Measurements from ENCODE around the gene SPATA12.

The SPATA12 gene

DNA sequence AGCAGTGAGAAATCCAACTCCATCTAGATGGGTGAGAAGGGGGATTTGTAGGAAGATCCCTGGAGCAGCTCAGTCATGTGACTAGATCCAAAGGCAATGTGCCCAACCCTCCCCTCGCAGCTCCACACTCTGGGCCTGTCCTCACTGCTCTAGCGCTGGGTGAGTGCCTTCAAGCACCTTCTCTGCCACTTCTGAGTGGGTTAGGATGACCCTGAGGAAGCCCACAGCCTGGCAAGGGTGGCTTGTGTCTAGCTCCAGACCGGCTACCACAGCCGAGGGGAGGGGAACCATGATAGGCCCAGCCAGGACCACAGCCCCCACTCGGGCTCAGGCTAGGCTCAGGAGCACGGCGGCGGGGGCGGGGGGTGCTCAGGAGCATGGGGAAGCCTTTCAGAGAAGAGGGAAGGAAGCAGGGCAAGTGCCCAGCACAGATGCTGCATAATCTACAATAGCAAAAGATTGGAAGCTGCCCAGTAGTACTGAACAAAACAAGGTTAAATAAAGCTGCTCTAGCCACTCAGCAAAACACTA lies 1.7 kb downstream of the SPATA12 start:
- no peaks in the 10 kb centered on the region for H3K36me3 ChIP-seq
- TF ChIP-seq, protein P1, sequence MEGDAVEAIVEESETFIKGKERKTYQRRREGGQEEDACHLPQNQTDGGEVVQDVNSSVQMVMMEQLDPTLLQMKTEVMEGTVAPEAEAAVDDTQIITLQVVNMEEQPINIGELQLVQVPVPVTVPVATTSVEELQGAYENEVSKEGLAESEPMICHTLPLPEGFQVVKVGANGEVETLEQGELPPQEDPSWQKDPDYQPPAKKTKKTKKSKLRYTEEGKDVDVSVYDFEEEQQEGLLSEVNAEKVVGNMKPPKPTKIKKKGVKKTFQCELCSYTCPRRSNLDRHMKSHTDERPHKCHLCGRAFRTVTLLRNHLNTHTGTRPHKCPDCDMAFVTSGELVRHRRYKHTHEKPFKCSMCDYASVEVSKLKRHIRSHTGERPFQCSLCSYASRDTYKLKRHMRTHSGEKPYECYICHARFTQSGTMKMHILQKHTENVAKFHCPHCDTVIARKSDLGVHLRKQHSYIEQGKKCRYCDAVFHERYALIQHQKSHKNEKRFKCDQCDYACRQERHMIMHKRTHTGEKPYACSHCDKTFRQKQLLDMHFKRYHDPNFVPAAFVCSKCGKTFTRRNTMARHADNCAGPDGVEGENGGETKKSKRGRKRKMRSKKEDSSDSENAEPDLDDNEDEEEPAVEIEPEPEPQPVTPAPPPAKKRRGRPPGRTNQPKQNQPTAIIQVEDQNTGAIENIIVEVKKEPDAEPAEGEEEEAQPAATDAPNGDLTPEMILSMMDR (IDR thresholded peaks at IDR 0.05): no peak
- H3K4me1 ChIP-seq (ENCODE audit: control insufficient read depth in 1 of 2, insufficient read depth in 1 of 2, low read depth in 1 of 2, low read length in 1 of 2): peaks cover 40 to 50% of the 10 kb centered on the region in 2 experiments
- no peaks in the 10 kb centered on the region for H3K27me3 ChIP-seq
- no peak overlapping the region for H3K4me3 ChIP-seq (ENCODE audit: low read depth in 1 of 2, low read length in 1 of 2)
- H3K9me3 ChIP-seq: no peaks in the 10 kb centered on the region
- H3K27ac ChIP-seq: no peak overlapping the region

DNA sequence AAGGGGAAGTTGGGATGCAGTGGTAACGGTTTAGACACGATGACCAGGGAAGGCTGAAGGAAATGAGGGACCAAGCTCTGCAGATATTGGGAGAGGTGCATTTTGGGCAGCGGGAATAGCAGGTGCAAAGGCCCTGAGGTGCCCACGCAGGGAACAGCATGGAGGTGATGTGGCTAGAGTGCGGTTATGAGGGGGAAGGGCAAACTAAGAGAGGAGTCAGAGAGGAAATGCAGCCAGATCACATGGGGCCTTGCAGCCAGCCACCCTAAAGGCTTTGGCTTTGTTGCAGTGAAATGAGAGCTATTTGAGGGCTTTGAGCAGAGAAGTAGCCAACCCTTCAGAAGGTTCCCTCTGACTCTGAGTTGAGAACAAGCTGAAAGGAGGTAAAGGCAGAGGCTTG lies 2.6 kb downstream of the SPATA12 start:
- H3K36me3 ChIP-seq: no peaks in the 10 kb centered on the region

DNA sequence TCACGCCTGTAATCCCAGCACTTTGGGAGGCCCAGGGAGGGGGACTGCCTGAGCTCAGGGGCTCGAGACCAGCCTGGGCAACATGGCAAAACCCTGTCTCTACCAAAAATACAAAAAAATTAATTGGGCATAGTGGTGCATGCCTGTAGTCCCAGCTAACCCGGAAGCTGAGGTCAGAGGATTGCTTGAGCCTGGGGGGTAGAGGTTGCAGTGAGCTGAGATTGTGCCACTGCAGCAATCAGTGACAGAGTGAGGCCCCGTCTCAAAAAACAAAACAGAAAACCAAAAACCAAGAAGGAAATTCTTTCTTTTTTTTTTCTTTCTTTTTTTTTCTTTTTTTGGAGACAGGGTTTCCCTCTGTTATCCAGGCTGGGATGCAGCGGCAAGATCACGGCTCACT lies 3.5 kb downstream of the SPATA12 start:
- Histone ChIP-seq H3K27me3 (no peaks in the 10 kb centered on the region), H3K9me3 (no peaks in the 10 kb centered on the region), H3K27ac (peak overlapping the region; percentile 73), H3K4me3 (ENCODE audit: low read depth in 1 of 2, low read length in 1 of 2) (peak overlapping the region in 1 of 2 experiments; percentile 30), H3K4me1 (ENCODE audit: control insufficient read depth in 1 of 2, insufficient read depth in 1 of 2, low read depth in 1 of 2, low read length in 1 of 2) (peaks cover 50 to 64% of the 10 kb centered on the region in 2 experiments), H3K36me3 (no peaks in the 10 kb centered on the region)
- TF ChIP-seq, protein P1 (IDR thresholded peaks at IDR 0.05): no peak

More for the DNA sequence above, 2.6 kb downstream of the SPATA12 start:
- TF ChIP-seq, protein P1 (IDR thresholded peaks at IDR 0.05): no peak
- Histone ChIP-seq H3K27ac (peak overlapping the region; percentile 73), H3K4me1 (ENCODE audit: control insufficient read depth in 1 of 2, insufficient read depth in 1 of 2, low read depth in 1 of 2, low read length in 1 of 2) (peaks cover 42 to 54% of the 10 kb centered on the region in 2 experiments), H3K9me3 (no peaks in the 10 kb centered on the region), H3K4me3 (ENCODE audit: low read depth in 1 of 2, low read length in 1 of 2) (no peak overlapping the region), H3K27me3 (no peaks in the 10 kb centered on the region)

DNA sequence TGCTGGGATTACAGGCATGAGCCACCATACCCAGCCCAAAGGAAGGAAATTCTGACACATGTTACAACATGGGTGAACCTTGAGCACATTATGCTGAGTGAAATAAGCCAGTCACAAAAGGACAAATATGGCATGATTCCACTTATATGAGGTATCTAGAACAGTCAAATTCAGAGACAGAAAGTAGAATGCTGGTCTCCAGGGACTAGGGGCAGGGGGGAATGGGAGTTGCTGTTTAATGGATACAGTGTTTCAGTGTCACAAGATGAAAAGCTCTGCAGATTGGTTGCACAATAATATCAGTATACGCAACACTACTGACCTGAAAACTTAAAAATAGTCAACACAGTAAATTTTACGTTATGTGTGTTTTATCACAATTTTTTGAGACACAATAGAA lies 4.1 kb downstream of the SPATA12 start:
- Histone ChIP-seq H3K27ac (peak overlapping the region; percentile 73), H3K4me1 (ENCODE audit: control insufficient read depth in 1 of 2, insufficient read depth in 1 of 2, low read depth in 1 of 2, low read length in 1 of 2) (peaks cover 50 to 65% of the 10 kb centered on the region in 2 experiments), H3K36me3 (no peaks in the 10 kb centered on the region), H3K4me3 (ENCODE audit: low read depth in 1 of 2, low read length in 1 of 2) (peak overlapping the region in 1 of 2 experiments; percentile 30), H3K27me3 (no peaks in the 10 kb centered on the region), H3K9me3 (no peaks in the 10 kb centered on the region)
- TF ChIP-seq, protein P1 (IDR thresholded peaks at IDR 0.05): no peak

DNA sequence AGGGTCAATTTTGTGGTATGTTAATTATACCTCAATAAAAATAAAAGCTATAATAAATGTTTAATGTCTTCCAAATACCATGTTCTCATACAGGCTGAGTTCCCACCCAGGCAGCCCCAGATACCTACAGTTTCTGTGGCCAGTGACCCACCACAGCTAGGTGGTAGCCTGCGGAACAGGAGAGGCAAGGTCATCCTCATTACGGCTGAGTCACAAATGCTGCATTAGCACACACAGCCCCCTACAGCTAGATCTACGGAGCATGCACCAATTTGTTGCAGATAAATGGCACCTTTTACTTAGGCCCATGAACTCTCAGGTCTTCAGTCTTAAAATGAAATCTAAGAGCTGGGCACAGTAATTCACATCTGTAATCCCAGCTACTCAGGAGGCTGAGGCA lies 5.1 kb downstream of the SPATA12 start:
- peaks cover 45 to 57% of the 10 kb centered on the region in 2 experiments for H3K4me1 ChIP-seq (ENCODE audit: control insufficient read depth in 1 of 2, insufficient read depth in 1 of 2, low read depth in 1 of 2, low read length in 1 of 2)
- no peak overlapping the region for H3K4me3 ChIP-seq (ENCODE audit: low read depth in 1 of 2, low read length in 1 of 2)
- H3K36me3 ChIP-seq: no peaks in the 10 kb centered on the region
- H3K27me3 ChIP-seq: no peaks in the 10 kb centered on the region
- TF ChIP-seq, protein P1 (IDR thresholded peaks at IDR 0.05): no peak
- H3K9me3 ChIP-seq: no peaks in the 10 kb centered on the region
- peak overlapping the region; percentile 73 for H3K27ac ChIP-seq

Measured in neutrophil (primary cell).